Duodenal mucosa (tissue), 2 donors: ENCODE results near the gene NAT8.
"Not testable (repeated sequence)": the region's sequence is repeated elsewhere in the genome, so short reads cannot be mapped to it uniquely, and the experiment has no call there.

Source experiments
- H3K27ac ChIP-seq: one replicate; pipeline ENCODE4 v1.7.0; 2013; ENCODE audit warnings: low read depth, low read length
- H3K27me3 ChIP-seq, 2 donors: one replicate each; pipeline ENCODE4 v1.7.0; 2013; ENCODE audit warnings: low read length in 2 of 2, control low read depth in 1 of 2; ENCODE audit not compliant: insufficient read depth in 2 of 2, control insufficient read depth in 1 of 2
- H3K36me3 ChIP-seq, 2 donors: one replicate each; pipeline ENCODE4 v1.7.0; 2013; ENCODE audit warnings: low read length in 2 of 2, control low read depth in 1 of 2; ENCODE audit not compliant: insufficient read depth in 2 of 2, control insufficient read depth in 1 of 2
- H3K4me1 ChIP-seq, 2 donors: one replicate each; pipeline ENCODE4 v1.7.0; 2013; ENCODE audit warnings: low read length in 2 of 2, control low read depth in 1 of 2; ENCODE audit not compliant: insufficient read depth in 2 of 2, control insufficient read depth in 1 of 2
- H3K4me3 ChIP-seq, 2 donors: one replicate each; pipeline ENCODE4 v1.7.0; 2013; ENCODE audit warnings: low read length in 2 of 2, low read depth in 1 of 2
- H3K9ac ChIP-seq, 2 donors: one replicate each; pipeline ENCODE4 v1.7.0; 2013; ENCODE audit warnings: low read length in 2 of 2, low read depth in 1 of 2
- H3K9me3 ChIP-seq, 2 donors: one replicate each; pipeline ENCODE4 v1.7.0; 2013; ENCODE audit warnings: low read length in 2 of 2, control low read depth in 1 of 2; ENCODE audit not compliant: control insufficient read depth in 1 of 2

Gene NAT8

GRCh38 chr2:73611193-73611592, 31.0 kb downstream of the NAT8 start:
- Histone ChIP-seq H3K27me3 (no peaks in the 10 kb centered on the region), H3K36me3 (peaks cover 0 to 9% of the 10 kb centered on the region in 2 donors), H3K27ac (no peak overlapping the region), H3K4me1 (no peaks in the 10 kb centered on the region), H3K9me3 (no peaks in the 10 kb centered on the region), H3K4me3 (no peak overlapping the region), H3K9ac (no peak overlapping the region)

- Histone ChIP-seq H3K36me3 (peaks cover 0 to 9% of the 10 kb centered on the region in 2 donors), H3K9ac (no peak overlapping the region), H3K4me3 (no peak overlapping the region), H3K9me3 (no peaks in the 10 kb centered on the region), H3K27me3 (no peaks in the 10 kb centered on the region), H3K4me1 (no peaks in the 10 kb centered on the region), H3K27ac (no peak overlapping the region)
Observed at GRCh38 chr2:73610111-73610510, 32.1 kb downstream of the NAT8 start.

- not testable (repeated sequence) for H3K27ac ChIP-seq, H3K27me3 ChIP-seq, H3K9me3 ChIP-seq, H3K4me3 ChIP-seq, H3K9ac ChIP-seq, H3K4me1 ChIP-seq
- H3K36me3 ChIP-seq: peaks cover 0 to 19% of the 10 kb centered on the region in 2 donors
Observed at GRCh38 chr2:73604589-73604988, 37.6 kb downstream of the NAT8 start.

GRCh38 chr2:73603099-73603588, 39.1 kb downstream of the NAT8 start:
- not testable (repeated sequence) for H3K27ac ChIP-seq, H3K4me1 ChIP-seq, H3K27me3 ChIP-seq, H3K9me3 ChIP-seq, H3K9ac ChIP-seq, H3K4me3 ChIP-seq
- H3K36me3 ChIP-seq: peaks cover 0 to 19% of the 10 kb centered on the region in 2 donors

- H3K27me3 ChIP-seq: no peaks in the 10 kb centered on the region
- no peak overlapping the region for H3K9ac ChIP-seq
- no peaks in the 10 kb centered on the region for H3K4me1 ChIP-seq
- no peaks in the 10 kb centered on the region for H3K9me3 ChIP-seq
- no peak overlapping the region for H3K4me3 ChIP-seq
- H3K36me3 ChIP-seq: peaks cover 0 to 19% of the 10 kb centered on the region in 2 donors
- H3K27ac ChIP-seq: no peak overlapping the region
Observed at GRCh38 chr2:73601780-73602179, 40.4 kb downstream of the NAT8 start.

DNA sequence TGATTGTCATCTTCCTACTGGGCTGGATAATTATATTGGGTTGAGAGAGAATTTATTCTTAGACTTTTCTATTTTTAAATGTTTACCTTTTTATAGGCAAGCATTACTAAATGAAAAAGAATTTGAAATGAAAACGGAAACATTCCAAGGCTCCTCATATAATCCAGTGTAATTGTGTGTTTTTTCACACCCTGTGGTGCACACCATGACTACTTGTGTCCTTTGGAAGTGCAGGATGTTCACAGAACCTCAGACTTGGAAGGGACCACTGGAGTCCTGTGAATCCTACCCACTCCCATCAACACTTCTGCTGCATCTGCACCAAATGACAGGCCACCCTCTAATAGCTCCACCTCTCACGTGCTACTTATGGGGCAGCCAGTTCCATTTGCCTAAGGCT, 48.0 kb downstream of the NAT8 start:
- no peak overlapping the region for H3K27ac ChIP-seq
- H3K36me3 ChIP-seq: peaks cover 0 to 3% of the 10 kb centered on the region in 2 donors
- H3K27me3 ChIP-seq: no peaks in the 10 kb centered on the region
- no peaks in the 10 kb centered on the region for H3K4me1 ChIP-seq
- no peak overlapping the region for H3K4me3 ChIP-seq
- H3K9me3 ChIP-seq: peaks cover 0 to 7% of the 10 kb centered on the region in 2 donors
- H3K9ac ChIP-seq: no peak overlapping the region

DNA sequence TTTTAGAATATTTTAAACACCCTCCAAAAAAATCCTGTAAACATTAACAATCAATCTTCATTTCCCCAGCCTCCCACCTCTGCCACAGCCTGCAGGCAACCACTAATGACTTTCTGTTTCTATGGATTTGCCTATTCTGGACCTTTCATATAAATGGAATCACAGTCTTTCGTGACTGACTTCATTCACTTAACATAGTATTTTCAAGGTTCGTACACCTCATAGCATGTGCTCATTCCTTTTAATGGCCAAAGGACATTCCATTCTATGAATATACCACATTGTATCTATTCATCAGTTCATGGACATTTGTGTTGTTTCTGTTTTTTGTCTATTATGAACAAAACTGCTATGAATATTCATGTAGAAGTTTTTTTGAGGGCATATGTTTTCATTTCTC, 48.5 kb downstream of the NAT8 start:
- Histone ChIP-seq H3K4me1 (no peaks in the 10 kb centered on the region), H3K27me3 (no peaks in the 10 kb centered on the region), H3K36me3 (peaks cover 0 to 3% of the 10 kb centered on the region in 2 donors), H3K9ac (no peak overlapping the region), H3K9me3 (peaks cover 0 to 7% of the 10 kb centered on the region in 2 donors), H3K4me3 (no peak overlapping the region), H3K27ac (no peak overlapping the region)
